EH (cell line): Measurements from ENCODE around the gene IRX2.

Experiments
- DNase-seq: peaks from one replicate; pipeline ENCODE4 v3.0.0-alpha.2; 2015; ENCODE audit warnings: low read depth

IRX2 gene

GRCh38 chr5:2741956-2742355, 9.5 kb downstream of the IRX2 start:
- no peak for DNase-seq

- DNase-seq, result no peak
Measured at GRCh38 chr5:2740876-2741555, 10.5 kb downstream of the IRX2 start.

- no peak for DNase-seq
Measured at GRCh38 chr5:2740051-2740875, 11.2 kb downstream of the IRX2 start.

GRCh38 chr5:2739360-2740050, 12.0 kb downstream of the IRX2 start:
- peak; percentile 49 for DNase-seq

- no peak for DNase-seq
Measured at GRCh38 chr5:2738700-2739359, 12.6 kb downstream of the IRX2 start.

GRCh38 chr5:2738156-2738699, 13.2 kb downstream of the IRX2 start:
- DNase-seq, result no peak

- DNase-seq, result no peak
Measured at GRCh38 chr5:2737273-2738155, 14.0 kb downstream of the IRX2 start.

GRCh38 chr5:2736872-2737271, 14.6 kb downstream of the IRX2 start:
- no peak for DNase-seq

- DNase-seq, result no peak
Measured at GRCh38 chr5:2735996-2736395, 15.5 kb downstream of the IRX2 start.

GRCh38 chr5:2732850-2733249, 18.6 kb downstream of the IRX2 start:
- no peak for DNase-seq

- DNase-seq, result no peak
Measured at GRCh38 chr5:2732004-2732403, 19.5 kb downstream of the IRX2 start.

GRCh38 chr5:2729189-2729588, 22.3 kb downstream of the IRX2 start:
- DNase-seq, result no peak

- DNase-seq, result no peak
Measured at GRCh38 chr5:2727550-2727949, 23.9 kb downstream of the IRX2 start.

- DNase-seq, result no peak
Measured at GRCh38 chr5:2725980-2726765, 25.3 kb downstream of the IRX2 start.

GRCh38 chr5:2724831-2725230, 26.6 kb downstream of the IRX2 start:
- no peak for DNase-seq

- DNase-seq, result no peak
Measured at GRCh38 chr5:2724031-2724581, 27.4 kb downstream of the IRX2 start.

- DNase-seq, result no peak
Measured at GRCh38 chr5:2722901-2723300, 28.6 kb downstream of the IRX2 start.

GRCh38 chr5:2721385-2722138, 29.9 kb downstream of the IRX2 start:
- DNase-seq, result peak; percentile 31

GRCh38 chr5:2719332-2719731, 32.1 kb downstream of the IRX2 start:
- no peak for DNase-seq
